ENCODE results near the gene GRID1.

Gene GRID1

DNA sequence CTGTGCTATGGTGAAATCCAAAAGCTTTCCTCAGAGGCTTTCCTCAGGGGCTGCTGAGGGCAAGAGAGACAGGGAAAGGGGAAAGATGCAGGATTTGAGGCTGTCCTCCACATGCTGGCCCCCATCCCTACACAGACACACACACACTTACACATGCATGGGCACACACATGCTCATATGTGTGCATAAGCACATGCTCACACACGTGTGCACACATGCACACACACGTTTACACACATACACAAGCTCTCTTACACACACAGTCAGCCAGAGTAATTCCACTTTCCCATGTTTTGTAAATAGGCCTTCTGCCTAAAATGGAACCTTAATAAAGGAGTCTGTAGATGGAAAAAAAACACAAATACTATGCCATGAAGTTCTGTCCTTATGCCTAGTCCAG is 312.9 kb downstream of the GRID1 start:
- H3K27ac Mint-ChIP-seq: no peak overlapping the region
- H3K4me1 Mint-ChIP-seq: no peaks in the 10 kb centered on the region
- TF ChIP-seq, protein P1, sequence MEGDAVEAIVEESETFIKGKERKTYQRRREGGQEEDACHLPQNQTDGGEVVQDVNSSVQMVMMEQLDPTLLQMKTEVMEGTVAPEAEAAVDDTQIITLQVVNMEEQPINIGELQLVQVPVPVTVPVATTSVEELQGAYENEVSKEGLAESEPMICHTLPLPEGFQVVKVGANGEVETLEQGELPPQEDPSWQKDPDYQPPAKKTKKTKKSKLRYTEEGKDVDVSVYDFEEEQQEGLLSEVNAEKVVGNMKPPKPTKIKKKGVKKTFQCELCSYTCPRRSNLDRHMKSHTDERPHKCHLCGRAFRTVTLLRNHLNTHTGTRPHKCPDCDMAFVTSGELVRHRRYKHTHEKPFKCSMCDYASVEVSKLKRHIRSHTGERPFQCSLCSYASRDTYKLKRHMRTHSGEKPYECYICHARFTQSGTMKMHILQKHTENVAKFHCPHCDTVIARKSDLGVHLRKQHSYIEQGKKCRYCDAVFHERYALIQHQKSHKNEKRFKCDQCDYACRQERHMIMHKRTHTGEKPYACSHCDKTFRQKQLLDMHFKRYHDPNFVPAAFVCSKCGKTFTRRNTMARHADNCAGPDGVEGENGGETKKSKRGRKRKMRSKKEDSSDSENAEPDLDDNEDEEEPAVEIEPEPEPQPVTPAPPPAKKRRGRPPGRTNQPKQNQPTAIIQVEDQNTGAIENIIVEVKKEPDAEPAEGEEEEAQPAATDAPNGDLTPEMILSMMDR (IDR thresholded peaks at IDR 0.05): no peak

DNA sequence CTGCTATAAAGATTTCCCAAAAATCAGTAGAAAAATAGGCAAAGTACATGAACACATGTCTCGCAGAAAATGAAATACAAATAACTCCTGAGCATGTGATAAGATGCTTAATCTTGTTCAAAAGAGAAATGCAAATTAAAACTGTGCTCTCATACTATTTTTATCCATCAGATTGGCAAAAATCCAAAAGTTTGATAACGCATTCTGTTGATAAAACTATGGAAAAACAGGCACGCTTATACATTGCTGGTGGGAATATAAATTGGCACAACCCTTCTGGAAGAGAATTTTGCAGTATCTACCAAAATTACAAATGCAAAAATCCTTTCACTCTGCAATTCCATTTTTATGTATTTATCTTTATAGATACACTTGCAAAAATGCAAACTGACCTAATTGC is 315.0 kb downstream of the GRID1 start:
- Mint-ChIP-seq H3K36me3 (ENCODE audit: low read depth) (no peaks in the 10 kb centered on the region), H3K27ac (no peak overlapping the region), H3K27me3 (ENCODE audit: low read depth, poor library complexity) (no peaks in the 10 kb centered on the region), H3K4me3 (no peak overlapping the region), H3K4me1 (no peaks in the 10 kb centered on the region), H3K9me3 (peaks cover 16% of the 10 kb centered on the region)
- no peak for DNase-seq
- TF ChIP-seq, protein P1 (IDR thresholded peaks at IDR 0.05): no peak

More for the DNA sequence above, 312.9 kb downstream of the GRID1 start:
- DNase-seq: no peak
- no peak overlapping the region for H3K4me3 Mint-ChIP-seq
- H3K9me3 Mint-ChIP-seq: peaks cover 16% of the 10 kb centered on the region
- H3K36me3 Mint-ChIP-seq (ENCODE audit: low read depth): no peaks in the 10 kb centered on the region
- H3K27me3 Mint-ChIP-seq (ENCODE audit: low read depth, poor library complexity): peaks cover 4% of the 10 kb centered on the region

DNA sequence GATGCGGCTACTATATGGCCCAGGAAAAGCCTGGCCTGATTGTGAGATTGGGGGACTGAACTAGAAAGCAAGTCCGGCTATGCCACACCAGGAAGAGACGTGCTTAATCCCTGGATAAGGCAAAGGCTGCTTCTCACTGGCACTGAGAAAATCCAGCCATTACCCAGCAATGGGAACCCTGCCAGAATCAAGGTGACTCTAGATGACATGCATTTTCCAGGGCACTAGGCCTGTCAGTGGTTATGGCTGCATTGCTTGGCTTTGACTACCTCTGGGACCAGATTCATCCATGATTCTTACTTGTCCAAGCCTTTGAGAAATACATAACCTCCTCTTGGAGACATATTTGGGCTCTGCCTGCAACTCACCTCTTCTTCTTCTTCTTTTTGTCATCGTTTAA is 317.2 kb downstream of the GRID1 start:
- peaks cover 16% of the 10 kb centered on the region for H3K9me3 Mint-ChIP-seq
- no peak overlapping the region for H3K4me3 Mint-ChIP-seq
- no peaks in the 10 kb centered on the region for H3K4me1 Mint-ChIP-seq
- peaks cover 5% of the 10 kb centered on the region for H3K27me3 Mint-ChIP-seq (ENCODE audit: low read depth, poor library complexity)
- no peaks in the 10 kb centered on the region for H3K36me3 Mint-ChIP-seq (ENCODE audit: low read depth)
- DNase-seq: no peak
- H3K27ac Mint-ChIP-seq: no peak overlapping the region
- TF ChIP-seq, protein P1 (IDR thresholded peaks at IDR 0.05): no peak

DNA sequence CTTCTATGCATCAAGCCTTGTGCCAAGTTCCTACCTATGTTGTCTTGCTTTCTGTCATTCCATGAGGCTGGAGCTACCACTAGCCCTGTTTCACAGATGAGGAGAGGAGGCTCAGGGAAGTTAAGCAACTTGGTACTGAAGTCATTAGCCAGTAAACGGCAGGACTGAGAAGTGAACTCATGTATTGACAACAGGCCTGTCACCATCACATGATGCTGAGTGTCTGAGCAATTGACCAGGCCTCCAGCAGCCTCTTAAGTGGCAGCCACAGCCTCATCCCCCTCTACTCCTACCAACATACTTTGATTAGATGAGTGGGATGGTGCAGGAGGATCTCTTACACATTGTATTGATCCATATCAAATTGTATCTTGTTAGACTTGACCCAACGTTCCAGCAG is 317.6 kb downstream of the GRID1 start:
- H3K4me1 Mint-ChIP-seq: no peaks in the 10 kb centered on the region
- DNase-seq: no peak
- H3K27me3 Mint-ChIP-seq (ENCODE audit: low read depth, poor library complexity): peaks cover 5% of the 10 kb centered on the region
- no peak overlapping the region for H3K27ac Mint-ChIP-seq
- no peak overlapping the region for H3K4me3 Mint-ChIP-seq
- no peaks in the 10 kb centered on the region for H3K36me3 Mint-ChIP-seq (ENCODE audit: low read depth)
- TF ChIP-seq, protein P1 (IDR thresholded peaks at IDR 0.05): no peak
- H3K9me3 Mint-ChIP-seq: peaks cover 16% of the 10 kb centered on the region

DNA sequence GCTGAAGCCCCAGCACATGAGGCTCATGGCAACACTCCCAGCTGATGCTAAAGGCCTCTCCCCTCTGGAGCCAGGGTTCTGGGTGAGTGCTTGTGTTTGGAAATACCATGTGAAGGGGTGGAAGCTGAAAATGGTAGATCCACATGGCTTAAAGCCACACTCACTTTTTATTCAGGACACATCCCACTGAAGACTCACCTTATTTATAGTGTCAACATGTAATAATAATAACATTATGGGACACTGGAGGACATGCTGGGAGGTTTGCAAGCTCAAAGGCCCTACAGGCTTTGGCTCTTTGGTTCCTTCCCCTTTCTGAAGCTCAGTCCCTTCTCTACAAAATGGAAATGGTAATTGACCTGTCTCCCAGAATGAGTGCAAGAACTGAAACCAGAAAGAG is 318.0 kb downstream of the GRID1 start:
- H3K4me3 Mint-ChIP-seq: no peak overlapping the region
- TF ChIP-seq, protein P1 (IDR thresholded peaks at IDR 0.05): no peak

DNA sequence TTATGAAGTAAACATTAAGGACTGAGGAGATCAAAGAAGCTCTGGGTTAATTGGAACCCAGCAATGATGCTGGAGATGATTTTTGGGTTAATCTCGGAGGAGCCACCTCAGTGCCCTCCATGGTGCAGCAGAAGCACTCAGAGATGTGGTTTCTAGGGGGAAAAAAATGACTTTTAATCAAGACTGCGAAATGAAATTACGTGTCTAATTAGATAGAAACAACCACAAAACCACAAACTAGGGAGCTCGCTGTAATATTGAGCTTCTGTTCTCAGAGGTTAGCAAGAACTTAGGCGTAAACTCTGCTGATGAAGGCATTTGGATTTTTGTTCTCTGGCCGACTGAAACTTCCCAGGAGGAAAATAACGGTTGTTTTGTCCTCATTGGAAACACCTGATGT is 319.0 kb downstream of the GRID1 start:
- DNase-seq: no peak
- no peak overlapping the region for H3K27ac Mint-ChIP-seq
- peaks cover 16% of the 10 kb centered on the region for H3K9me3 Mint-ChIP-seq
- no peak overlapping the region for H3K4me3 Mint-ChIP-seq
- peaks cover 5% of the 10 kb centered on the region for H3K27me3 Mint-ChIP-seq (ENCODE audit: low read depth, poor library complexity)
- no peaks in the 10 kb centered on the region for H3K4me1 Mint-ChIP-seq
- TF ChIP-seq, protein P1 (IDR thresholded peaks at IDR 0.05): no peak
- H3K36me3 Mint-ChIP-seq (ENCODE audit: low read depth): no peaks in the 10 kb centered on the region

More for the DNA sequence above, 318.0 kb downstream of the GRID1 start:
- Mint-ChIP-seq H3K27ac (no peak overlapping the region), H3K4me1 (no peaks in the 10 kb centered on the region), H3K36me3 (ENCODE audit: low read depth) (no peaks in the 10 kb centered on the region), H3K9me3 (peaks cover 16% of the 10 kb centered on the region), H3K27me3 (ENCODE audit: low read depth, poor library complexity) (peaks cover 5% of the 10 kb centered on the region)
- no peak for DNase-seq

Measured in nephron progenitor cell (in vitro differentiated cells).